ENCODE results near the gene HDAC11. TPM values are rescaled to one million over a fixed set of nuclear protein-coding genes. Genes with fewer than 3 reads are reported as not detected.

The HDAC11 gene
- total RNA-seq, 1 donor from 2014 or later = 0.96 TPM

DNA sequence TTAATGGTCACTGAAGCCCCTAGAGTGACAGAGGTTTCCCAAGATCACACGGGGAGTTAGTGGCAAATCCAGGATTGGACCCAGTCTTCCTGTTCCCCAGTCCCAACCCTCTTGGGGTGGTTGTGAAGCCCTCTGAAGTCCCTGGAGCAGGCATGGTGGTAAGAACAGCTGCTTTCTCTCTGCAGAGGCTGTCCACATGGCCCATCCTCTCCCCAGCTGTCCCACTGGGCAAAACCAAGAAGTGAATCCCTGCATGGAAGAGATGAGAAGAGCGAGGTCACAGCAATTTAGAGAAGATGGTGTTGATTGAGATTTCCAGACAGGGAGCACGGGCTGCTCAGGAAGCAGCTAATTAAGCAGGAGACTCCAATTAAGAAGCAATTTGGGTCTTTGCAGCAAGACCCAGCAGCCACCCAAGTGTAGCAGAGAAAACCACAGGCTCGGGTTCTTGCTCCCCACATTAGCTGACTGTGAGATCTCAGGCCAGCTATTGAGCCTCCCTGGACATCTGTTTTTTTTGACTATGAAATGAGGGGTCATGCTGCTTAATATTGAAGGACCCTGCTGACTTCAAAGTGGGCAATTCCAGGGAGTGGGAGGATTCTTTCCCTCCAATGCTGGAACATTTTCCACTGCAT is 14.8 kb upstream of the HDAC11 start:
- intact Hi-C loops (cut with micrococcal nuclease) = no loop called here

DNA sequence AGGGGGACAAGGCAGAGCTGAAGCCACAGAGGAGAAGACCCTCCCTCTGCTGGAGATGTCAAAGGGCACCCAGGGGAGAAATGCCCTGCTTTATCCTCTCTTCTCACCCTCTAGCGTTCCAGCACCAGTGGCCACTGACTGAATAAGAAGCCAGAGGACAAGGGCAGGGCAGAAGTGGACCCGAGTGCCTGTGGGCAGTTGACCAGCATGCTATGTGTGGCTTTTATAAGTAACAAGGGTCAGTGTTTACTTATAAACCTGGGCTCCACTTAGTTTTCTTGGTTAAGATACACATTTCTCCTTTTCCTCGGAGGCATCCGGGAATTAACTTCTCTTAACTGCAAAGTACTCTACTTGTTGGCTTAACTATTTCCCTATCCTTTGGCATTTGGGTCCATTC is 13.3 kb upstream of the HDAC11 start:
- intact Hi-C loops (cut with micrococcal nuclease) = no loop called here

DNA sequence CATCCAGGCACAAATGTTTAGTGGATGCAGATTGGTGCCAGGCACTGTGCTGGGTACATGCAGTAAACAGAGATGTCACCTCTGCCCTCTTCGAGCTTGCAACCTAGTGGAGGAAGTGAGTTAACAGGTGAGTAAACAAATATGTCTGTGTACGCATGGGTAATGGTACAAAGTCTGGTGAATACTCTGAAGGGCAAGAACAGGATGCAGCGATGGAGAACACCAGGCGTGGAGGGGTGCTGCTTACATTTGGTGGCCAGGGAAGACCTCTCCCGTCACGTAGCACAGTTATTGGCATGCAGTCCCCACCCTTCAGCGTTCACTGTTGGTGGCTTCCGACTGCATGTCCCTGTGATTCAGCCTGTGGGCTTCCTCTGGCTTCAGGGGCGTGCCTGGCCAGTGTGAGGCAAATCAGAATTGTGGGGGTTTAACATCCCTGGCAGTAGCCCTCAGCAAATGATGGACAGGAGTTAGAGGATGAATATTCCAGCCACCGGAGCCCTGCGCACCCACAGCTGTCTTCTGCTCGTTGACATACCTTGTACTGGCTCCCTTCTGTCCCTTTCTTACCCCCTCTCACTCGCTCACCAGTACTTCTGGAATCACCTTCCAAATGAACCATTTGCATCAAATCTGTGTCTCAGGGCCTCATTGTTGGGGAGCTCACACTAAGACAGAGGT is 9.1 kb upstream of the HDAC11 start:
- intact Hi-C loops (cut with micrococcal nuclease) = no loop called here

DNA sequence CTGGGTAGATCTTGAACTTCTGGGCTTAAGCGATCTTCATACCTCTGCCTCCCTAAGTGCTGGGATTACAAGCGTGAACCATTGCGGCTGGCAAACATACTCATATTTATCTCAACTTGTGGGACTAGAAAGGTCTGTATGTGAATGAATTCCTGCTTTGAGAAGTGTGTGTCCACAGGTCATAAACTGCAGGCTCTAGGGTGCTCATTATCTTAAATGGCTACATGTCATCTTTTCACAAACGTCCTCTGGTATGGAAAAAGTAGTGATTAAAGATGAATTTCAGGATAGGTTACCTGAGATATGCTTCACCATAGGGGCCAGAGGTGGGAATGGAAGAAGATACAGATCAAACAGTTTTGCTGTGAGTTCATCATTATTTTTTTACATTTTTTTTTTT is 7.8 kb upstream of the HDAC11 start:
- intact Hi-C loops (cut with micrococcal nuclease) = no loop called here

DNA sequence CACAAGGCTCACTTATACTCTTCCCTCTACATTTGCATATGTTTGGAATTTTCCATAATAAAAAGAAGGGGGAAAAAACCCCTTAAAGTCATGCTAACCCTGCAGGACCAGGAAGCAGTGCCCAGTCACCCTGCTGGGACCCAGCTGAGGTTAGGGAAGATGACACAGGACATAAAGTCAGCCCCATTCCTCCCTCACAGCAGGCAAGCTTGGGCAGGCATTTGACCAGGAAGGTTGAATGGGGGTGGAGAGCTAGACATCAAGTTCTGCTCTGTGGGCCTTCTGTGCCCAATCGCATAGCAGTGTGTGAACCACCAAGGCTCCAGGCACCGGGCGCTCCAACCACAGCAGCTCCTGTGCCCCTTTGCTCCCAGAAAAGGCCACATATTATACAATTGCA is 7.1 kb upstream of the HDAC11 start:
- intact Hi-C loops (cut with micrococcal nuclease) = no loop called here

DNA sequence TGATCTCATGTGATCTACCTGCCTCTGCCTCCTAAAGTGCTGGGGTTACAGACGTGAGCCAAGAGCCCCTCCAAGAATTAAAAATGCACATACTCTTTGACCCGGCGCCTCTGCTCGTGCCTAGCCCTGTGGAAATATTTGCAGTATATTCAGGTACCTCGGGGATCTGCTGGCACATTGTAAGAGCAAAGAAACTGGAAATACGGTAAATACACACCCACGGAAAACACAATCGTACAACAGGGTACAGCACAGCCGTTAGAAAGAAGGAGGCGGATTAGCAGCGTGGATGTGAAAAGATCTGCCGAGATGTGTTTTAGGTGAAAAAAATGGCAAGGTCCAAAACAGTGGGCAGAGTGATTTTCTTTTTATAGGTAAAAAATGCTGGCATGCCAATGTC is 6.1 kb upstream of the HDAC11 start:
- intact Hi-C loops (cut with micrococcal nuclease) = no loop called here

DNA sequence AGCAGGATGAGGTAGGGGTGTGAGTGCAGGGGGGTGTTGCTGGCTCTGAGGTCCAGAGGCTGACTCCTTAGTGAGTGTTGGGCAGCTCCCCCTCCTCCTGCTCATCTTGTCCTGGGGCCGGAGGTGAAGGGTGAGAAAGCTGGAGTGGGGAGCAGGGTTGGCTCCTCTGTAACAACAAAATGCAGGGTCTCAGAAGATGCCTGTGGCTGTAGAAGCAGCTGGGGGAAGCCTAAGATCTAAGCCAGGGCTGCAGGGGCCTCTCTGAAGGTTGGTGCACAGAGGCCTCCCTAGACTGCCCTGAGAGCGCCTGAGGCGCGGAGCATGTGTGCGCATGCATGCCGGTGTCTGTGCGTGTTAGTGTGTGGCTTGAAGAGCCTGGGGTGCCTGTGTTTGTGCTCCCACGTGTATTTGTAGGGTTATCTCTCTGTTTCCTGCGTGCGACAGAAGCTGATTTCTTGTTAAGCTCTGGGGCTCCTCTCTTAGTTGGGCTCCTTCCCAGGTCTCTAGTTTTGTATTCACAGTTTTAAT is 5.3 kb upstream of the HDAC11 start:
- intact Hi-C loops (cut with micrococcal nuclease) = no loop called here

DNA sequence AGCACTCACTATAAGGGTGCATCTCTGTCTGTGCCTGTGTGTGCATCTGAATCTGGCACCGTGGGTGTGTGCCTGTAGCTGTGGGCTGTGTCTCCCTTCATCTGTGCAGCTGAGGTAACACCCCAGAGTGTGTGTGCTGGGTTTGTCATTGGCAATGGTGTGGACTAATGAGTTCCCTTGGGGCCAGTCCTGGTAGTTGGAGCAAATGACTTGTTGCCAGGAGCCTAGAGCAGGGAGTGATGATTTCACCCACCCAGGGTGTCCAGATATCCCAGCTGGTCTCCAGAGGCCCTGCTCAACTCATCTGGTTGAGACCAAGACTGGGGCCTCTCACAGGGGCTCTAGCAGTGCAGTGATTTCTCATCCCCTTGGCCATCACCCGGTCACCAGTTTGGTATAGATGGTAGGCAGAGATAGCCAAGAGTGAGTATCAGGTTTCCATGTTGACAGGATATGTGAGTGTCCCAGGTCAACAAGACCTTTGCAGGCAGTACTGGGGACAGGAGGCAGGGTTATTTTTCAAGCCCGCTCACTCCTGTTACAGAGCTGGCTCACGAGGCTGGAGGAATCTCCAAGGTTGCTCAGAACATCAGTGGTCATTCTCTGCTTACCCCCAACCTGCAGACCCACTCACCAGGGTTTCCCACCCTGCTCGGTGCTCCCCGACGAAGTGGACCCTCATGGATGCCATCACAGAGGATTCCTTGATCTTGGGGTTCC is 4.1 kb upstream of the HDAC11 start:
- intact Hi-C loops (cut with micrococcal nuclease) = no loop called here

DNA sequence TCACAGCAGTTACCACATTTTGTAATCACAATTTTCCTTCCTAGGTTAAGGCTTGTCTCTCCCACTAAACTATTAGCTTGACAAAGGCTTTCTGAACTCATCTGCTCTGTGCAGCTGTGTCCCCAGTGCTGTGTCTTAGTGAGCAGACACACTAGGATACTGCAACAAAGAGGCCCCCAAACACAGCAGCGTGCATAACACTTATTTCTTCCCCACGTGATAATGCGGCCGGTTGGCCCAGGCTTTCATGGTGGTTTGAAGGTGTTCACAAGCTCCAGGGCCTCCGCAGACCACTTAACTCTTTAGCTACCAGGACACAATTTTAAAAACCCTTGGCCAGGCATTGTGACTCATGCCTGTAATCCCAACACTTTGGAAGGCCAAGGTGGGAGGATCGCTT is 2.2 kb upstream of the HDAC11 start:
- intact Hi-C loops (cut with micrococcal nuclease) = no loop called here

DNA sequence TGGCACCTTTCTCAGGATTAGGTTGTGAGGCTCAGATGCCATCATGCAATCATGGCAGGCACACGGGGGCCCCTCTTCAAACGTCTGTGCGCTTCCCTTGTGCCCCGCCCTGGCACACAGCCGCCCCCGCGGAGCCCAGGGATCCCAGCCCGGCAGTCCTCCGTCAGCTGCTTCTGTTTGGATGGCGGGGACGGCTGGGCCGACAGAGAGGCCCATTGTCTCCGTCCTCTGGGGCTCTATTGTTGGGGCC is 849 bp upstream of the HDAC11 start:
- intact Hi-C loops (cut with micrococcal nuclease) = loop anchor here (1.0 kb wide), 1 partner anchor 669 kb away; no protein-coding TSS in a partner anchor

DNA sequence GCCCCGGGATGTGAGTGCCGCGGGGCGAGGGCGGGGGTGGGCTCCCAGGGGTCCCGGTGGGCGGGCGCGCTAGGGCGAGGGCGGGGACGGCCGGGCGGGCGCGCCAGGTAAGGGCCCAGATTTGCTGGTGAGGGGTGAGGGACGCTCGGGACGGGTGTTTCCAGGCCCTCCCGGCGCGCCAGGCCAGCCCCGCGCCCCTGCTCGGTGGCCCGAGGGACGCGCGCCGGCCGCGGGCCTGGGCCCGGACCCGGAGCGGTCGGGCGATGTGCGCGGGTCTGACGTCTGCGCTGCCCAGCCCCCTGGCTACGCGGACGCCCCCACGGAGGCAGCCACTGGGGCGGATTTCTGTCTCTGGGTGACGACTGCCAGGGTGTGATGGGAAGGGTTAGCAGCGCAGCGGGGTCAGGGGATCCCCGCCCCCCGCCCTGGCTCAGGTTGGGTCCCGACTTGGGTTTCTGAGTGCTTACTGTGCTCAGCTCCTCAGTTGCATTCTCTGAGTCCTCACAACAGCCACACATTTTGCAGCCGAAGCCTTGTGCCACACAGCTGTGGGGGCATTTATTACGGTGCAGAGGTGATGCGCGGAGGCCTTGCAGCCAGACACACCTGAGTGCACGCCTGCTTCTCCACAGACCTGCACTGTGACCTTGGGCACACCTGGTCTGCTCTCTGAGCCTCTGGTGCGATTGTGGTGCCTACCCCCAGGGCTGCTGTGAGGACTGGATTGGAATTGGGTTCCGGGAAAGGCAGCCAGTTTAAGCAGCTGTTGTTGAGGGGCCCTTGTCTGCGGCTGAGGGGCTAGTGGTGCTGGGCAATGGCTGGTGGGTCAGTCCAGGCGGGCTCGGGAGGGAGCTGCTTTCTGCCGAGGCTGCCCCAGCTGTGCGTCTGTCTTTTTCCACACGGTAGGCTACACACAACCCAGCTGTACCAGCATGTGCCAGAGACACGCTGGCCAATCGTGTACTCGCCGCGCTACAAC is 523 bp downstream of the HDAC11 start:
- intact Hi-C loops (cut with micrococcal nuclease) = loop anchor here (1.0 to 10.0 kb wide), 11 partner anchors 29 to 1468 kb away; partner anchors contain the start of genes LSM3, SLC6A6, TMEM43 and XPC

DNA sequence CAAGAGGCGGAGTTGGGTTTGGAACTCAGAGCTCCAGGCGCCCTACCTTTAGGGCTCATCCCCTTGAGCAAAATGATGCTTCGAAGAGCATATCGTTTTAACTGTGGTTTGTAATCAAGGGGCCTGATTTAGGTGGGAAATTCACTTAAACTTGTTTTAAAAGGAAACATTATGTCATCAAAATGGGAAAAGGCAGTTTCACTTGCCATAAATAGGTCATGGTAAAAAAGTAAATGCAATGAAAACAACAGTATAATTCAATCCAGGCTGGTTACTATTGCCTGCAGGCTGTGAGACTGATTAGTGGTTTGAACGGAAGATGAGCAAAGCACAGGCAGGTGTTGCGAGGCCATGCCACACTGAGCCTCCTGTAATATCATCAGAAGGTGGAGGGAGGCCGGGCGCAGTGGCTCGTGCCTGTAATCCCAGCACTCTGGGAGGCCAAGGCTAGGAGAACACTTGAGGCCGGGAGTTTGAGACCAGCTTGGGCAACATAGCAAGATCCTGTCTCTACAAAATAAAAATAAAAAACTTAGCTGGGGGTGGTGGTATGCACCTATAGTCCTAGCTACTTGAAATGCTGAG is 2.1 kb downstream of the HDAC11 start:
- intact Hi-C loops (cut with micrococcal nuclease) = loop anchor here (10.0 kb wide), 1 partner anchor 923 kb away; the partner anchor contains the start of gene SLC6A6

DNA sequence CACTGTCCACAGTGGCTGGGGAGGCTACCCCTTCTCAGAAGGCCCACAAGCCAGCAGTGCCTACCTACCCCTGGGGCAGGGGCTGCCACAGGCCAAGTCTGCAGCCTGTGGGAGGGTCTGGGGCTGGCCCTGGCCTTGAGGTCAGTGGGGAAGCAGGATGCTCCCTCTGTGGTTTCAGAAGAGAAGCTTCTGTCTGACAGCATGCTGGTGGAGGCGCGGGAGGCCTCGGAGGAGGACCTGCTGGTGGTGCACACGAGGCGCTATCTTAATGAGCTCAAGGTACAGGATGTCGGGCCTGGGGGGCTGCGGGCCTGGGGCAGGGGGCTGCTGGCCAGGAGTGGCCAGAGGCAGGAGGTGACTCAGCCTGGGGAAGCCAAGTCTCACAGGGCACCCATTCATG is 3.2 kb downstream of the HDAC11 start:
- intact Hi-C loops (cut with micrococcal nuclease) = loop anchor here (10.0 kb wide), 1 partner anchor 922 kb away; the partner anchor contains the start of gene SLC6A6

DNA sequence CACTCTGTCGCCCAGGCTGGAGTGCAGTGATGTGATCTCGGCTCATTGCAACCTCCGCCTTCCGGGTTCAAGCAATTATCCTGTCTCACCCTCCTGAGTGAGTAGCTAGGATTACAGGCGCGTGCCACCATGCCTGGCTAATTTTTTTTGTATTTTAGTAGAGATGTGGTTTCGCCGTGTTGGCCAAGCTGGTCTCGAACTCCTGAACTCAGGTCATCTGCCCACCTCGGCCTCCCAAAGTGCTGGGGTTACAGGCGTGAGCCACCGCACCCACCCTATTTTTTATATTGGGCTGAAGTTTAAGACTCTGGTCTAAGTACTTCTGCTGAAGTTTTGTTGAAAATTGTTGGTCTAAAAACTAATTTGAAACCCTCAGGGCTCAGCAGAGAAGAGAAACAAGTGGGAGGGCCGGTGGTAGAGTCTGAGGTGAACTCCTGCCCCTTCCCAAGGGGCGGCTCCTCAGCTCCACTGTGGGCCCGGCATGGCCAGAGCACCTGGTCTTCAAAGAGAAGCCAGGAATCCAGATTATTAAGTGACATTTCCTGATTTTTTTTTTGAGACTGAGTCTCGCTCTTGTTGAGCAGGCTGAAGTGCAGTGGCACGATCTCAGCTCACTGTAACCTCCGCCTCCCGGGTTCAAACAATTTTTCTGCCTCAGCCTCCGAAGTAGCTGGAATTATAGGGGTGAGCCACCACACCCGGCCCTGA is 4.0 kb downstream of the HDAC11 start:
- intact Hi-C loops (cut with micrococcal nuclease) = loop anchor here (10.0 kb wide), 1 partner anchor 921 kb away; the partner anchor contains the start of gene SLC6A6

DNA sequence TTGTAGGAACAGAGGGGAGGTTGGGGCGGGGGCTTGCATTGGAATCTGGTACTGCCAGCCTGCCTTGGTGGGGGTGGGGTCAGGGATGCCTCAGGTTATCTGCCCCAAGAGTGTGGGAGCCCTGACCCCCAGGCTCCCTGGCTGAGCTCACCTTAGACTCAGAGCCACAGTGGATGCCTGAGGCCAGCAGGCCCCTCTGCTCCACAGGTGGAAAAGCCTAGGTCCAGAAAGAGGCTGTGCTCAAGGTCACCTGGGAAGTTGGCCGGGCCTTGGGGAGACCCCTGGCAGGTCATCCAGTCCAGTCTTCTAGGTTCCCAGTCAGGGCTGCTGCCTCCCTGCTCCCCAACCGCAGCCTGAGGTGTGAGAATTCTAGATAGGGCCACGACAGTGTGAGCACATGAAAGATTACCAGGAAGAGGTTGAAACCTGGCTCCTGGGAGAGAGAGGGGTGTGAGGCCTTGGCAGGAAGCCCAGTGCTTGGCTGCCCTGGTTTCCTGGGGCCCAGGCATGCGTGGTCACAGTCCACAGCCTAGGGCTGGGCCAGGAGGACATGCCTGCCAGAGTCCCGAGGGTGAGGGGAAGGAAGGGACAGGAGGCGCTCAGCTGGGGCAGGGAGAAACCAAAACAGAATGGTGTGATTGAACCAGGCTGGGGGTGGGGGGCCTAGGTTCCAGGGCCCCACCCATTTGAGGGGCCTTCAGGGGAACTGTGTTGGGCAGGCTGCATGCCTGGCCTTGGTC is 4.9 kb downstream of the HDAC11 start:
- intact Hi-C loops (cut with micrococcal nuclease) = loop anchor here (10.0 kb wide), 1 partner anchor 920 kb away; the partner anchor contains the start of gene SLC6A6

DNA sequence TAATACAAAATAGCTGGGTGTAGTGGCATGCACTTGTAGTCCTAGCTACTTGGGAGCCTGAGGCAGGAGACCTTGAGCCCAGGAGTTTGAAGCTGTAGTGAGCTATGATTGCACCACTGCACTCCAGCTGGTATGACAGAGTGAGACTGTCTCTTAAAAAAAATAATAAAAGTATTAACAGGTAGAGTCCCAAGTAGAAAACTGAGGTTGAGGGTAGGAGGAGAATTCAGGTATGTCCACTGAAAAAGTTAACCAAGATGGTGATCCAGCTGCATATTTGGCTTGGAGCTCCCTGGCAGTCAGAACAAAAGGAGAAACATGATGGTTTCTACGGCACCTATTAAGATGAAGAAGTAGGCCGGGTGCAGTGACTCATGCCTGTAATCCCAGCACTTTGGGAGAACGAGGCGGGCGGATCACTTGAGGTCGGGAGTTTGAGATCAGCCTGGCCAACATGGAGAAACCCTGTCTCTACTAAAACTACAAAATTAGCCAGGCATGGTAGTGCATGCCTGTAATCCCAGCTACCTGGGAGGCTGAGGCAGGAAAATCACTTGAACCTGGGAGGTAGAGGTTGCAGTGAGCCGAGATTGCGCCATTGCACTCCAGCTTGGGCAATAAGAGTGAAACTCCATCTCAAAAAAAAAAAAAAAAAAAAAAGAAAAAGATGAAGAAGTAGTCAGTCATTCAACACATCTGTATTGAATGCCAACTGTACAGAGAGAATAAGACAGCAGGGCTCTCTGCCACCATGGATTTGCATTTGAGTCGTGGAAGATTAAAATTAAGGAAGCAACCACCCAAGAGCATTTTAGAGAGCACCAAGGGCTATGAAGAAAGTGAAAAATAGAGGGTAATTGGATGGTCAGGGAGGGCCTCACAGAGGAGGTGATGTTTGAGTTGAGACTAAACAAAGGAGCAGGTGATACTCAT is 5.8 kb downstream of the HDAC11 start:
- intact Hi-C loops (cut with micrococcal nuclease) = loop anchor here (10.0 kb wide), 1 partner anchor 919 kb away; the partner anchor contains the start of gene SLC6A6

DNA sequence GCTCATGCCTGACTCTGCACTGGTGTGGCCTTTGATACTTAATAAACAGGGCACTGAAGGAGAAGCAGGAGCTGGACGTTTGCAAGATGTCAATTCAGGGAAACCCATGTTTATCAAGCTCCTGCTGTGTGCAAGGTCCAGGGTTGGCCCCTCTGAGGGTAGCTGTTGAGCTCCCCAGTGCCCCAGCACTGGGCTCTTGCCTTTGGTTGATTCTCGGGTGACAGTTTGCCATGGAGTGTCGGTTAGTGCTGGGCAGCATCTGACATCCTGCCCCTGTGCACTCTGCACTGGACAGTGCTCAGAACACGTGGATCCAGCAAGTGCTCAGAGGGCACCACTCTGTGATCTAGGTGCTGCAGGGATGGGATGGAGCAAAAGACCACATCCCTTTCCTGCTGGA is 7.3 kb downstream of the HDAC11 start:
- intact Hi-C loops (cut with micrococcal nuclease) = loop anchor here (10.0 kb wide), 1 partner anchor 917 kb away; the partner anchor contains the start of gene SLC6A6

Data from T-helper 1 cell treated with Interleukin-12 subunit alpha and Interleukin-12 subunit beta and Interleukin-4 antibody, amounts not matched to agents 30 ng/mL and 1 ng/mL, for 36 hours (primary cell).